Naive B cell (primary cell): Measurements from ENCODE around the gene FNDC7. TPM values are rescaled to one million over a fixed set of nuclear protein-coding genes. Genes with fewer than 3 reads are reported as not detected.
"Not testable (repeated sequence)": the region's sequence is repeated elsewhere in the genome, so short reads cannot be mapped to it uniquely, and the experiment has no call there.

Experiments
- ATAC-seq, 2 donors: fragments of 150-1000 bp; cut with Tn5 transposase; 2 replicates each; pipeline ENCODE4 v1.10.0; 2021; ENCODE audit warnings: low read depth in 2 of 2, mild to moderate bottlenecking in 2 of 2, moderate library complexity in 2 of 2
- DNase-seq: peaks from one replicate; pipeline ENCODE4 v3.0.0; 2022
- H3K27ac Mint-ChIP-seq, 6 donors: one replicate each; pipeline ENCODE4 v1.8.0; 2020 to 2022; ENCODE audit warnings: mild to moderate bottlenecking in 6 of 6, mixed read lengths in 6 of 6, moderate library complexity in 5 of 6, inconsistent platforms in 2 of 6
- H3K27me3 Mint-ChIP-seq, 3 donors: one replicate each; pipeline ENCODE4 v1.8.0; 2021 to 2022; ENCODE audit warnings: mixed read lengths in 3 of 3, mild to moderate bottlenecking in 1 of 3
- H3K36me3 Mint-ChIP-seq, 2 donors: one replicate each; pipeline ENCODE4 v1.8.0; 2020 to 2022; ENCODE audit warnings: mixed read lengths in 2 of 2, inconsistent platforms in 1 of 2, mild to moderate bottlenecking in 1 of 2
- H3K4me1 Mint-ChIP-seq, 3 donors: one replicate each; pipeline ENCODE4 v1.8.0; 2020 to 2022; ENCODE audit warnings: mixed read lengths in 3 of 3, inconsistent platforms in 1 of 3, mild to moderate bottlenecking in 1 of 3, moderate library complexity in 1 of 3
- H3K4me3 Mint-ChIP-seq, 8 donors: one replicate each; pipeline ENCODE4 v1.8.0; 2020 to 2022; ENCODE audit warnings: mild to moderate bottlenecking in 8 of 8, mixed read lengths in 8 of 8, moderate library complexity in 8 of 8, inconsistent platforms in 2 of 8
- H3K9me3 Mint-ChIP-seq, 7 donors: one replicate each; pipeline ENCODE4 v1.8.0; 2020 to 2022; ENCODE audit warnings: mixed read lengths in 7 of 7, mild to moderate bottlenecking in 5 of 7, inconsistent platforms in 2 of 7, moderate library complexity in 1 of 7
- polyA plus RNA-seq, 6 donors: library from polyadenylated mRNA; unstranded; fragments of 300-500 nt; fragmentation: Illumina TruSeq; gene quantifications; one replicate each; pipeline ENCODE4 v1.2.3, GENCODE V29; 2021; ENCODE audit warnings: low read depth in 6 of 6

Gene FNDC7
- polyA plus RNA-seq, 6 donors from 2014 or later = 0.11 TPM; not detected in 5

DNA sequence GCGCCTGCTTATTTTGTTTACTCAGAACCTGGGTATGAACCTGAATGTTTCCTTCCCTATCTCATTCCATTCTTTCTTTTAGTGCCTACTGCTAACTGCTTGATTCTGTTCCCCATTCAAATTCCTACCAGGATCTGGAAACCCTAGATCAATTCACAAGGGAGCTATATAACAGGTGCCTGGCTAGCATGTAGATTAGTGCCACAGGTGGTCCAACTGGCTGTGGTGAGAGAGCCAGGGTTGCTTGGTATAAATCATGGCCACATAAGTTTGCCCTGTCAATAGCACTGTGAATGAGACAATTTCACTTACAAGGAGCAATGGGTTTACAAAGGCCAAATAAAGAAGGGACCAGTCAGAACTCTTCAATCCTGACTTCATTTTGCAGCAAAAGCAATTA, 27.2 kb upstream of the FNDC7 start:
- Mint-ChIP-seq H3K4me1 (peaks cover 0 to 4% (median 3%) of the 10 kb centered on the region in 3 donors), H3K27me3 (peaks cover 5 to 34% (median 15%) of the 10 kb centered on the region in 3 donors), H3K9me3 (no peaks in the 10 kb centered on the region), H3K27ac (no peak overlapping the region), H3K36me3 (no peaks in the 10 kb centered on the region), H3K4me3 (no peak overlapping the region)
- DNase-seq (no peak), ATAC-seq (no peak)

DNA sequence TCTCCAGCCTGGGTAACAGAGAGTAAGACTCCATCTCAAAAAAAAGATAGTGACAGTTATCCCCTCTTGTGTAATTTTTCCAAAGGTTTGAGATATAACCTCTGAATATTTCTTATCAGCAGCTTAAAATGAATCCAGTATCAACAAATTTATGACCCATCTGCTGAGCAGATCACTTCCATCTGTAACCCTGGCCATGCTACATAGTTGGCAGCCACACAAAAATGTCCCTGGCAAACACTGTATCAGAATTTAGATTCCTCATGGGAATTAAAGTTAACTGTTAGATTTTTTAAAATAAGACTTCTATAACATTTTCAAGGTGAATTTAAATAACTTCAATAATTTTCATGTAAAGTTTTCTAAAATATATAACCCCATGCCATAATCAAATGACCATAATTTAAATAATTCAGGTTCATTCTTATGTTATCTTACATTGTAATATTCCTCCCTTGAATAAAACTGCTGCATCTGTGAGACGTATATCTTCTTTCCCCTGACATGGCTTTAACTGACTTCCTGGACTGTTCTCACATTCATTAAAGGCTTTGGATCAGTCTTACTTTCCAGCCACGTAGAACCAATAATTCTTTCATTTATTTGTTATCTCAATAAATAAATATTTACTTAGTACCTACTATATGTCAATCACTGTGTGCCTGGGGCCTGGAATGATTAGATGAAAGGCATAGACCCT, 25.9 kb upstream of the FNDC7 start:
- Mint-ChIP-seq H3K9me3 (no peaks in the 10 kb centered on the region), H3K36me3 (no peaks in the 10 kb centered on the region), H3K4me3 (no peak overlapping the region), H3K27ac (no peak overlapping the region), H3K27me3 (peaks cover 5 to 24% (median 15%) of the 10 kb centered on the region in 3 donors), H3K4me1 (peaks cover 5 to 15% (median 15%) of the 10 kb centered on the region in 3 donors)
- ATAC-seq (no peak), DNase-seq (no peak)

- ATAC-seq = no peak
- H3K27me3 Mint-ChIP-seq = peaks cover 0 to 7% (median 0%) of the 10 kb centered on the region in 3 donors
- H3K9me3 Mint-ChIP-seq = no peaks in the 10 kb centered on the region
- DNase-seq = no peak
- peaks cover 0 to 7% of the 10 kb centered on the region in 2 donors for H3K36me3 Mint-ChIP-seq
- H3K4me3 Mint-ChIP-seq = peak overlapping the region; percentile 89 to 100 (median 97)
- peaks cover 26 to 47% (median 43%) of the 10 kb centered on the region in 3 donors for H3K4me1 Mint-ChIP-seq
- H3K27ac Mint-ChIP-seq = peak overlapping the region; percentile 97 to 100 (median 98)
These were observed 21.4 kb upstream of the FNDC7 start for GRCh38 chr1:108691128-108691941.

DNA sequence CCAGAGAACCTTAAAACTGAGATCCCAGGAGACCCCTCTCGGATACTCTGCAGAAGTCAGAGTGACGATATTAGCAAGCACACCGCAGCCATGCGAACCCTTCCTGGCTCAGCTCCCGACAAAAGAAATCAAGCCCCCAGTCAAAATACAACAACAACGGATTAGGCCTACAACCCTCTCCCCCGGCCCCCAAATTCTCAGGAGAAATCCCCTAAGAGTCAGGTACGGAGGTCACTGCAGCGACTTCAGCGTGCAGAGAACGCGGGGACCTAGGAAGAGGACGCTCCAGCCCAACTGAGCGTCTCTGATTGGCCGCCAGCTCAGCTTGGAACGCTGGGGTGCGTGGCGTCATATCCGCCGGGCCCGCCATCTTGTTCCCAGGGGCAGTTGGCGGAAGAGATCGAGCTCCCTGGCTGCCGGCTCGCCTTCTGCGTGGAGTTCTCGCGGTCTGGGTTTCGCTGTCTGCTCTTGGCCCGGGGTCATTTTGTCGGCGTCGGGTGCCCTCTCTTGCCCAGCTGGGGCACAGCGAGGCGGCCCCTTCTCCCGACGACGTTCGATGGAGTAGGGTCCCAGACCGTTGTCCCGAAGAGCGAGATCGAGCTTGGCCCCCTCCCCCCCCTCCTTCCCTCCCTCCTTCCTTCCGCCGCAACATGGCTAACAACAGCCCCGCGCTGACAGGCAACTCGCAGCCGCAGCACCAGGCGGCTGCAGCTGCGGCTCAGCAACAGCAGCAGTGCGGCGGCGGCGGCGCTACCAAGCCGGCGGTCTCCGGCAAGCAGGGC, 20.6 kb upstream of the FNDC7 start, which contains the start of gene PRPF38B:
Gene PRPF38B (plus strand): TSS at position 369 of the 782 bp plus-strand sequence. CDS start 282 bp downstream, at position 651.
- ATAC-seq (peak; percentile 87), DNase-seq (peak; percentile 93)
- Mint-ChIP-seq H3K4me3 (peak within 1 kb of the TSS; percentile 89 to 100 (median 97)), H3K27me3 (peaks cover 0 to 7% (median 0%) of the 10 kb centered on the region in 3 donors), H3K4me1 (peaks cover 26 to 47% (median 43%) of the 10 kb centered on the region in 3 donors), H3K36me3 (peaks cover 0 to 10% of the 10 kb centered on the region in 2 donors), H3K27ac (peak within 1 kb of the TSS; percentile 97 to 100 (median 98)), H3K9me3 (no peaks in the 10 kb centered on the region)

DNA sequence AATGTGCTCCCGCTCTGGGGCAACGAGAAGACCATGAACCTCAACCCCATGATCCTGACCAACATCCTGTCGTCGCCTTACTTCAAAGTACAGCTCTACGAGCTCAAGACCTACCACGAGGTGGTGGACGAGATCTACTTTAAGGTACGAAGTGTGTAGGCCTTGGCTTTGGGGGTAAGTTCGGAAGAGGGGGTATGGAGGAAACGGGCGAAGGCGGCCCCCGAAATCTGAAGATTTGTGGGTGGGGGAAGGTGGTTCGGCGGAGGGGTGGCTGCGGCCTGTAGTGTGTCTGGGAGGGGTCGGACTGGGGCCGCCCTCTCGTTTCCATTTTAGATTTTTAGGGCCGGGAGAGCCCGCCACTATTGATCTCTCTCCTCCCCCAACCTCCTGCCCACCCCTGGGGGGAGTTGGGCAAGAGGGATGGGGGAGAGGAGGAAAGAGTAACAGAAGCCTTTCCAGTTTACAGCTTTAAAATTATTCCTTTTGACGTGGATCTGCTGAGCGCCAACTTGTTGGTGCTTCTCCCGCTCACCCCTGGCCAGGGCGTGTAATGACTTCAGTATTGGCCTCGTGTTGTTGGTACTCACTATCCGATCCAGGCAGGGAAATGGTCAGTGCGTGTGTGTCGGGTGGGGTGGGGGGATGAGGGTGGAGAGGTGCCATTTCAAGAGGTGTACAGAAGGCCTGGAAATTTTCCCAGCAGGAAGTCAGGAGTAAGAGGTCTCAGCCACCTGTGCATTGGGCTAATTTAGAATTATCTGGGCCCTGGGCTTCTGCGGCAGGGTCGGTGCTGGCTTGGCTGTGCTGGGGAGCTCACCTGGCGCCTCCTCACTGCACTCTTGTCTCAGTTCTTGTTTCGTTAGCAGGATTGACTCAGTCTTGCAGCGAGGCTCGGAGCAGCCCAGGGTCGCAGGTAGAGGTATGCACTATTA, 19.7 kb upstream of the FNDC7 start:
- peaks cover 29 to 49% (median 43%) of the 10 kb centered on the region in 3 donors for H3K4me1 Mint-ChIP-seq
- peak overlapping the region; percentile 97 to 100 (median 98) for H3K27ac Mint-ChIP-seq
- H3K27me3 Mint-ChIP-seq = peaks cover 0 to under 1% (median 0%) of the 10 kb centered on the region in 3 donors
- no peaks in the 10 kb centered on the region for H3K9me3 Mint-ChIP-seq
- H3K4me3 Mint-ChIP-seq = peak overlapping the region; percentile 89 to 100 (median 97)
- ATAC-seq (peak; percentile 71 to 73), DNase-seq (peak; percentile 79)
- peaks cover 0 to 19% of the 10 kb centered on the region in 2 donors for H3K36me3 Mint-ChIP-seq

DNA sequence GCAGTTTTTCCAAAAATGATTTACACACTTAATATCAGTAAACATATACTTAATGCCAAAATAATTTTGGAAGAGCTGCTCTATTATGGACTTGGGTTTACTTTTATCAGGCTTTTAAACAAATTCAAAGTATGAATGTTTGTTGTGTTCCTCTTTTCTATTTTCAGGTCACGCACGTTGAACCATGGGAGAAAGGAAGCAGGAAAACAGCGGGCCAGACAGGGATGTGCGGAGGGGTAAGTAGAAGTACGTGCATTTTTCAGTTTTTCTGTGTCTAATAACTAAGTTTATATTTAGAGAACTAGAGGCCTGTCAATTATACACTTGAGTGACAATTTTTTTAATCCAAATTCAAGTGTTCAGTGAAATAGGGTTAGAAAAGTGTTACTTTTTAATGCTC, 17.2 kb upstream of the FNDC7 start:
- no peaks in the 10 kb centered on the region for H3K9me3 Mint-ChIP-seq
- peaks cover 17 to 38% of the 10 kb centered on the region in 2 donors for H3K36me3 Mint-ChIP-seq
- H3K27ac Mint-ChIP-seq = peak overlapping the region; percentile 0 to 82 (median 51)
- no peak for ATAC-seq
- H3K4me3 Mint-ChIP-seq = peak overlapping the region in 2 of 8 donors; percentile 1 to 60
- no peak for DNase-seq
- peaks cover 41 to 56% (median 54%) of the 10 kb centered on the region in 3 donors for H3K4me1 Mint-ChIP-seq
- no peaks in the 10 kb centered on the region for H3K27me3 Mint-ChIP-seq

GRCh38 chr1:108699375-108700332, 13.1 kb upstream of the FNDC7 start:
- DNase-seq (no peak), ATAC-seq (peak; percentile 24 to 49)
- peaks cover 20 to 26% (median 21%) of the 10 kb centered on the region in 3 donors for H3K4me1 Mint-ChIP-seq
- no peaks in the 10 kb centered on the region for H3K9me3 Mint-ChIP-seq
- no peaks in the 10 kb centered on the region for H3K27me3 Mint-ChIP-seq
- H3K36me3 Mint-ChIP-seq = peaks cover 17 to 38% of the 10 kb centered on the region in 2 donors
- no peak overlapping the region for H3K4me3 Mint-ChIP-seq
- peak overlapping the region; percentile 20 to 71 (median 46) for H3K27ac Mint-ChIP-seq

- Mint-ChIP-seq H3K27ac (no peak overlapping the region), H3K4me3 (no peak overlapping the region), H3K36me3 (peaks cover 17 to 32% of the 10 kb centered on the region in 2 donors), H3K27me3 (no peaks in the 10 kb centered on the region), H3K9me3 (no peaks in the 10 kb centered on the region), H3K4me1 (peaks cover 14 to 19% (median 16%) of the 10 kb centered on the region in 3 donors)
- DNase-seq = no peak
- ATAC-seq = no peak
These were observed 11.4 kb upstream of the FNDC7 start for GRCh38 chr1:108701176-108701849.

GRCh38 chr1:108702109-108702508, 10.6 kb upstream of the FNDC7 start:
- Mint-ChIP-seq H3K36me3 (peaks cover 17 to 28% of the 10 kb centered on the region in 2 donors), H3K27ac (peak overlapping the region in 1 of 6 donors; percentile 25), H3K4me1 (peaks cover 14 to 19% (median 16%) of the 10 kb centered on the region in 3 donors)
- not testable (repeated sequence) for H3K27me3 Mint-ChIP-seq, DNase-seq, H3K4me3 Mint-ChIP-seq, ATAC-seq, H3K9me3 Mint-ChIP-seq

GRCh38 chr1:108703939-108704338, 8.8 kb upstream of the FNDC7 start:
- H3K4me1 Mint-ChIP-seq = peaks cover 12 to 17% (median 14%) of the 10 kb centered on the region in 3 donors
- H3K4me3 Mint-ChIP-seq = no peak overlapping the region
- ATAC-seq = peak in 1 of 2 donors; percentile 21
- H3K36me3 Mint-ChIP-seq = peaks cover 13 to 14% of the 10 kb centered on the region in 2 donors
- no peak for DNase-seq
- H3K27ac Mint-ChIP-seq = no peak overlapping the region
- peaks cover 0 to 6% (median 0%) of the 10 kb centered on the region in 3 donors for H3K27me3 Mint-ChIP-seq
- no peaks in the 10 kb centered on the region for H3K9me3 Mint-ChIP-seq

DNA sequence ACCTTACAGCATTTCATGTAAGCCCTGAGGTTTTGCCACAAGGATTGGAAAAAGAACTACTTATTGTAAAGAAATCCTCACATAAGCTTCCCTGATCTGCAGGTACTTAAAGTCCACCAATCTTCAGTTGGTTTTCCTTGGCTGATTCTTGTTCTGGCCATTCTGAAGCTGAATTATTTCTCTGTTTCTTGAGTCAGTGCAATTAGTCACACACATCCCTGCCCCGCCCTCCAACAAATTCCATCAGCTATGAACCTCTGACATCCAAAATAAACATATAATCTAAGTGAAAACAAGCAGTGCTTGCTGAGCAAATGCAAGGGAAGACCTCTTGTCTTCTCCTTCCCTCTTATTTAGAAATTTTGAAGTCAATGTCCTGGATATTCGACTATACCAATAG, 8.2 kb upstream of the FNDC7 start:
- no peak for ATAC-seq
- Mint-ChIP-seq H3K27ac (peak overlapping the region in 2 of 6 donors; percentile 36 to 77), H3K9me3 (no peaks in the 10 kb centered on the region), H3K27me3 (peaks cover 0 to 6% (median 3%) of the 10 kb centered on the region in 3 donors), H3K4me1 (peaks cover 7 to 11% (median 9%) of the 10 kb centered on the region in 3 donors), H3K36me3 (peaks cover 8 to 9% of the 10 kb centered on the region in 2 donors), H3K4me3 (no peak overlapping the region)
- no peak for DNase-seq
